Activated CD8-positive, alpha-beta memory T cell treated with anti-CD3 and anti-CD28 coated beads, Interleukin-2, amount 10 ng/mL, durations not matched to agents 7 days and 5 days (primary cell): Measurements from ENCODE around the gene BANK1. TPM values are rescaled to one million over a fixed set of nuclear protein-coding genes. Genes with fewer than 3 reads are reported as not detected.

ENCODE experiments used
- ATAC-seq: fragments of 150-1000 bp; cut with Tn5 transposase; one replicate; pipeline ENCODE4 v1.10.0; 2021; ENCODE audit warnings: moderate library complexity
- CTCF ChIA-PET: fragments of 350-600 bp; sonication (Branson Sonifier 250); formaldehyde crosslinking; loops from one replicate; lab custom pipeline; 2021; ENCODE audit warnings: antibody characterized with exemption; lab: Charles Lee
- DNase-seq: peaks from one replicate; pipeline ENCODE4 v3.0.0-alpha.2; 2020
- H3K27ac Mint-ChIP-seq: one replicate; pipeline ENCODE4 v1.8.0; 2021; ENCODE audit warnings: mild to moderate bottlenecking, mixed read lengths
- H3K27me3 Mint-ChIP-seq: one replicate; pipeline ENCODE4 v1.8.0; 2021; ENCODE audit warnings: mixed read lengths
- H3K36me3 Mint-ChIP-seq: one replicate; pipeline ENCODE4 v1.8.0; 2021; ENCODE audit warnings: mild to moderate bottlenecking, mixed read lengths
- H3K4me1 Mint-ChIP-seq: one replicate; pipeline ENCODE4 v1.8.0; 2021; ENCODE audit warnings: mixed read lengths
- H3K4me3 Mint-ChIP-seq: one replicate; pipeline ENCODE4 v1.8.0; 2021; ENCODE audit warnings: mild to moderate bottlenecking, moderate library complexity, mixed read lengths
- H3K9me3 Mint-ChIP-seq: one replicate; pipeline ENCODE4 v1.8.0; 2022; ENCODE audit warnings: low read depth, mixed read lengths
- total RNA-seq, 2 experiments: library from RNA; stranded (reverse); gene quantifications; one replicate each; pipeline ENCODE4 v1.2.3, GENCODE V29; 2021

BANK1 gene
- total RNA-seq, 2 experiments from 2014 or later = 0.23 TPM; not detected in 1

GRCh38 chr4:101993002-101993841 lies 202.7 kb downstream of the BANK1 start:
- H3K27me3 Mint-ChIP-seq = peaks cover 2% of the 10 kb centered on the region
- H3K4me3 Mint-ChIP-seq = no peak overlapping the region
- H3K4me1 Mint-ChIP-seq = no peaks in the 10 kb centered on the region
- H3K36me3 Mint-ChIP-seq = no peaks in the 10 kb centered on the region
- H3K9me3 Mint-ChIP-seq = no peaks in the 10 kb centered on the region
- DNase-seq (no peak), ATAC-seq (no peak)
- no peak overlapping the region for H3K27ac Mint-ChIP-seq
- CTCF ChIA-PET = no interaction called here

GRCh38 chr4:101993842-101994775 lies 203.6 kb downstream of the BANK1 start:
- H3K27me3 Mint-ChIP-seq = peaks cover 4% of the 10 kb centered on the region
- H3K4me3 Mint-ChIP-seq = no peak overlapping the region
- no peaks in the 10 kb centered on the region for H3K9me3 Mint-ChIP-seq
- DNase-seq = no peak
- no peak for ATAC-seq
- CTCF ChIA-PET = no interaction called here
- H3K27ac Mint-ChIP-seq = no peak overlapping the region
- no peaks in the 10 kb centered on the region for H3K36me3 Mint-ChIP-seq
- no peaks in the 10 kb centered on the region for H3K4me1 Mint-ChIP-seq

GRCh38 chr4:102007959-102008425 lies 217.5 kb downstream of the BANK1 start:
- no peak overlapping the region for H3K4me3 Mint-ChIP-seq
- no peaks in the 10 kb centered on the region for H3K9me3 Mint-ChIP-seq
- H3K27me3 Mint-ChIP-seq = peaks cover 4% of the 10 kb centered on the region
- H3K27ac Mint-ChIP-seq = no peak overlapping the region
- no peaks in the 10 kb centered on the region for H3K36me3 Mint-ChIP-seq
- CTCF ChIA-PET = no interaction called here
- H3K4me1 Mint-ChIP-seq = peaks cover 3% of the 10 kb centered on the region
- no peak for DNase-seq
- no peak for ATAC-seq

GRCh38 chr4:102008711-102009110 lies 218.2 kb downstream of the BANK1 start:
- CTCF ChIA-PET = no interaction called here
- no peak overlapping the region for H3K4me3 Mint-ChIP-seq
- H3K27ac Mint-ChIP-seq = no peak overlapping the region
- DNase-seq = no peak
- H3K27me3 Mint-ChIP-seq = peaks cover 4% of the 10 kb centered on the region
- no peaks in the 10 kb centered on the region for H3K36me3 Mint-ChIP-seq
- no peak for ATAC-seq
- no peaks in the 10 kb centered on the region for H3K9me3 Mint-ChIP-seq
- H3K4me1 Mint-ChIP-seq = peaks cover 3% of the 10 kb centered on the region

- Mint-ChIP-seq H3K9me3 (no peaks in the 10 kb centered on the region), H3K27ac (no peak overlapping the region), H3K4me1 (no peaks in the 10 kb centered on the region), H3K36me3 (no peaks in the 10 kb centered on the region), H3K4me3 (no peak overlapping the region), H3K27me3 (no peaks in the 10 kb centered on the region)
- ATAC-seq (no peak), DNase-seq (no peak)
- CTCF ChIA-PET = interaction anchor here (0.6 kb wide), 1 partner anchor 409 kb away, joined by 3 read pairs; no protein-coding TSS in a partner anchor
These were observed 231.8 kb downstream of the BANK1 start for GRCh38 chr4:102022343-102022742.

- Mint-ChIP-seq H3K27me3 (no peaks in the 10 kb centered on the region), H3K36me3 (no peaks in the 10 kb centered on the region), H3K9me3 (no peaks in the 10 kb centered on the region), H3K27ac (no peak overlapping the region), H3K4me3 (no peak overlapping the region), H3K4me1 (no peaks in the 10 kb centered on the region)
- no peak for DNase-seq
- ATAC-seq = no peak
- CTCF ChIA-PET = no interaction called here
These were observed 237.4 kb downstream of the BANK1 start for GRCh38 chr4:102027961-102028360.

- Mint-ChIP-seq H3K27ac (no peak overlapping the region), H3K4me1 (no peaks in the 10 kb centered on the region), H3K4me3 (no peak overlapping the region), H3K9me3 (no peaks in the 10 kb centered on the region), H3K27me3 (no peaks in the 10 kb centered on the region), H3K36me3 (no peaks in the 10 kb centered on the region)
- CTCF ChIA-PET = no interaction called here
- DNase-seq = no peak
- ATAC-seq = no peak
These were observed 240.9 kb downstream of the BANK1 start for GRCh38 chr4:102031406-102031805.

GRCh38 chr4:102036016-102036415 lies 245.5 kb downstream of the BANK1 start:
- DNase-seq (no peak), ATAC-seq (no peak)
- H3K27me3 Mint-ChIP-seq = no peaks in the 10 kb centered on the region
- H3K36me3 Mint-ChIP-seq = no peaks in the 10 kb centered on the region
- no peak overlapping the region for H3K27ac Mint-ChIP-seq
- H3K9me3 Mint-ChIP-seq = no peaks in the 10 kb centered on the region
- H3K4me1 Mint-ChIP-seq = no peaks in the 10 kb centered on the region
- CTCF ChIA-PET = no interaction called here
- H3K4me3 Mint-ChIP-seq = no peak overlapping the region

GRCh38 chr4:102036619-102037376 lies 246.3 kb downstream of the BANK1 start:
- ATAC-seq (no peak), DNase-seq (no peak)
- Mint-ChIP-seq H3K36me3 (no peaks in the 10 kb centered on the region), H3K27me3 (no peaks in the 10 kb centered on the region), H3K9me3 (no peaks in the 10 kb centered on the region), H3K27ac (no peak overlapping the region), H3K4me1 (no peaks in the 10 kb centered on the region), H3K4me3 (no peak overlapping the region)
- CTCF ChIA-PET = no interaction called here

GRCh38 chr4:102037566-102037965 lies 247.0 kb downstream of the BANK1 start:
- H3K27ac Mint-ChIP-seq = no peak overlapping the region
- H3K4me1 Mint-ChIP-seq = no peaks in the 10 kb centered on the region
- CTCF ChIA-PET = no interaction called here
- H3K4me3 Mint-ChIP-seq = no peak overlapping the region
- no peaks in the 10 kb centered on the region for H3K27me3 Mint-ChIP-seq
- H3K9me3 Mint-ChIP-seq = no peaks in the 10 kb centered on the region
- H3K36me3 Mint-ChIP-seq = no peaks in the 10 kb centered on the region
- no peak for ATAC-seq
- DNase-seq = no peak

- Mint-ChIP-seq H3K9me3 (no peaks in the 10 kb centered on the region), H3K4me3 (no peak overlapping the region), H3K27me3 (no peaks in the 10 kb centered on the region), H3K4me1 (no peaks in the 10 kb centered on the region), H3K27ac (no peak overlapping the region), H3K36me3 (no peaks in the 10 kb centered on the region)
- ATAC-seq (no peak), DNase-seq (no peak)
- CTCF ChIA-PET = no interaction called here
These were observed 252.6 kb downstream of the BANK1 start for GRCh38 chr4:102042871-102043802.

GRCh38 chr4:102047616-102048015 lies 257.1 kb downstream of the BANK1 start:
- Mint-ChIP-seq H3K4me3 (no peak overlapping the region), H3K27me3 (peaks cover 4% of the 10 kb centered on the region), H3K36me3 (no peaks in the 10 kb centered on the region), H3K9me3 (no peaks in the 10 kb centered on the region), H3K27ac (no peak overlapping the region), H3K4me1 (no peaks in the 10 kb centered on the region)
- ATAC-seq = no peak
- DNase-seq = no peak
- CTCF ChIA-PET = no interaction called here
